Panc1 (cell line): ENCODE data around the gene COL28A1. TPM values are rescaled to one million over a fixed set of nuclear protein-coding genes. Genes with fewer than 3 reads are reported as not detected.

Source experiments
- ATAC-seq: fragments of 200-7000 bp; cut with Tn5 transposase; 2 replicates; pipeline ENCODE4 v1.9.1; 2020; ENCODE audit warnings: mild to moderate bottlenecking, moderate library complexity
- BruUV-seq: library from RNA; stranded (reverse); fragments of 400-500 nt; replicated peaks from 2 replicates; lab custom pipeline; 2021; lab: Mats Ljungman, UMichigan
- CTCF ChIA-PET: fragments of 300-600 bp; sonication (Branson Sonifier 250); formaldehyde crosslinking; loops from one replicate; lab custom pipeline; 2022; ENCODE audit warnings: antibody characterized with exemption; lab: Charles Lee
- POLR2A ChIA-PET: fragments of 300-600 bp; sonication (Branson Sonifier 250); formaldehyde crosslinking; loops from one replicate; lab custom pipeline; 2022; ENCODE audit warnings: antibody characterized with exemption; lab: Charles Lee
- DNase-seq: peaks from one replicate; pipeline ENCODE4 v3.0.0-alpha.2; 2010; ENCODE audit warnings: low read depth, low spot score
- H3K27ac ChIP-seq: 2 replicates; pipeline ENCODE4 v1.5.1; 2011; ENCODE audit warnings: mild to moderate bottlenecking, low read length, inconsistent platforms
- H3K27me3 ChIP-seq: fragments of 200-500 bp; sonication (Bioruptor generic); 2 replicates; pipeline ENCODE4 v1.6.0; 2014; ENCODE audit warnings: low read length, inconsistent platforms; ENCODE audit not compliant: control insufficient read depth, insufficient read depth
- H3K36me3 ChIP-seq: fragments of 200-500 bp; sonication (Bioruptor generic); 2 replicates; pipeline ENCODE4 v1.5.1; 2014; ENCODE audit warnings: inconsistent platforms, mild to moderate bottlenecking, low read length, moderate library complexity; ENCODE audit not compliant: control insufficient read depth, insufficient read depth
- H3K4me1 ChIP-seq: 2 replicates; pipeline ENCODE4 v1.5.1; 2011; ENCODE audit warnings: inconsistent platforms, mild to moderate bottlenecking, low read length, moderate library complexity; ENCODE audit not compliant: control insufficient read depth, insufficient read depth
- H3K4me3 ChIP-seq, 2 experiments: 2 replicates each; pipeline ENCODE4 v1.5.1; 2011 to 2012; ENCODE audit warnings: low read depth in 2 of 2, low read length in 2 of 2, mild to moderate bottlenecking in 2 of 2, inconsistent platforms in 1 of 2, moderate library complexity in 1 of 2
- H3K9me3 ChIP-seq: fragments of 200-500 bp; sonication (Bioruptor generic); 2 replicates; pipeline ENCODE4 v1.5.1; 2014; ENCODE audit warnings: low read depth, mild to moderate bottlenecking, inconsistent platforms, low read length, moderate library complexity; ENCODE audit not compliant: control insufficient read depth, insufficient read depth
- CTCF ChIP-seq: fragments of 450-650 bp; IDR thresholded peaks from 2 replicates; pipeline ENCODE4 v1.5.1; 2017; ENCODE audit warnings: mild to moderate bottlenecking
- POLR2AphosphoS5 ChIP-seq: IDR thresholded peaks from 2 replicates; pipeline ENCODE4 v1.6.1; 2012; ENCODE audit warnings: mild to moderate bottlenecking, low read depth, low read length, moderate library complexity
- REST ChIP-seq, 2 experiments: IDR thresholded peaks; 2 replicates each; pipeline ENCODE4 v1.6.1; 2011 to 2012; ENCODE audit warnings: low read depth in 2 of 2, control low read depth in 1 of 2, low read length in 1 of 2, mild to moderate bottlenecking in 1 of 2, moderate library complexity in 1 of 2; ENCODE audit not compliant: insufficient read depth in 1 of 2
- SIN3A ChIP-seq: IDR thresholded peaks from 2 replicates; pipeline ENCODE4 v1.6.1; 2012; ENCODE audit warnings: low read depth, mild to moderate bottlenecking, low read length, moderate library complexity, borderline replicate concordance; ENCODE audit not compliant: insufficient read depth
- TCF7L2 ChIP-seq: IDR thresholded peaks from 2 replicates; pipeline ENCODE4 v1.6.1; 2011; ENCODE audit warnings: mild to moderate bottlenecking, low read depth, low read length, inconsistent platforms
- in situ Hi-C: cut with HindIII; loops from 2 replicates; pipeline ENCODE4 v1.10.0; 2016; ENCODE audit warnings: low sequenced_read_pairs, low pct_unique_long_range_greater_than_20kb
- intact Hi-C: fragments of 100-400 bp; cut with micrococcal nuclease; formaldehyde crosslinking; loops from one replicate; pipeline ENCODE4 v1.10.0; 2022; ENCODE audit not compliant: unreplicated experiment
- total RNA-seq: library from RNA; stranded (reverse); gene quantifications from one replicate; pipeline ENCODE4 v1.2.1, GENCODE V29; 2021; ENCODE audit not compliant: unreplicated experiment

Gene COL28A1
- total RNA-seq, 1 experiment from 2014 or later: not detected

DNA sequence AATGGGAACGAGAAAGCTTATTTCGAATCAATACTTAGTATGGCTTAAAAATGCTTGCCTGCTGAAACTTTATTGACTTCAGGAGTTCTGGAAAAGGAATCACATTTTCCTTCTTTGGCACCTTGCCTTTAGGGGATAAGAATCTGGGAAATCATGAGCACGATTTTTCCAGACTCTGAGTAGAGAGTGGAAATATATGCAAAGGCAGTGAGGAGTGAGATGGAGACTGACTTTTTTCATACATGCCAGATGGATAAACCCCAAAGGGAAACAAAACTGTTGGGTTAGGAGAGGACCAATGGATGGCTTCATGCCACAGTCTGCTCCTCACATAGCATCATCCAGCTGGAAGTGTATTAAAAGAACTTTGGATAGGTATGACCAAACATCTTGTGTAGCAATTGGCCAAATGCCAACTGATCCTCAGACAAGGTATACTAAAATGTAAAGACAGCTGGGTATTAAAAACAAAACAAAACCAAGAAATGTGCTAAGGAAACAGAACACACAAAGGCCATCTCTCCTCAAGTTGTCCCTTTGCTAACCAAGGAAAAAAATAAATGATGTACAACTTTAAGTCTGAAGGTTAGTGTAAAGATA, 1.7 kb downstream of the COL28A1 start:
- Histone ChIP-seq H3K36me3 (no peaks in the 10 kb centered on the region), H3K27ac (no peak overlapping the region), H3K4me3 (no peak overlapping the region), H3K27me3 (peaks cover 23% of the 10 kb centered on the region; the same call in 1 of the 2 replicates), H3K4me1 (no peaks in the 10 kb centered on the region), H3K9me3 (no peaks in the 10 kb centered on the region)
- ChIA-PET CTCF (no interaction called here), POLR2A (no interaction called here)
- BruUV-seq: no TSS peak
- no peak for TF ChIP-seq REST (IDR thresholded peaks at IDR 0.05; ENCODE audit: insufficient read depth in 1 of 2, low read depth in 2 of 2, low read length in 1 of 2)
- no peak for TF ChIP-seq POLR2AphosphoS5
- no peak for TF ChIP-seq SIN3A
- TF ChIP-seq TCF7L2: no peak
- TF ChIP-seq CTCF: no peak
- no peak for DNase-seq
- in situ Hi-C loops: no loop called here
- ATAC-seq: no peak
- intact Hi-C loops: loop anchor here (10.0 kb wide), 1 partner anchor 559 kb away; no protein-coding TSS in a partner anchor

GRCh38 chr7:7529328-7529727, 6.3 kb downstream of the COL28A1 start:
- Histone ChIP-seq H3K27me3 (peaks cover 9% of the 10 kb centered on the region; the same call in 1 of the 2 replicates), H3K36me3 (no peaks in the 10 kb centered on the region), H3K27ac (no peak overlapping the region), H3K9me3 (no peaks in the 10 kb centered on the region), H3K4me3 (no peak overlapping the region), H3K4me1 (no peaks in the 10 kb centered on the region)
- CTCF ChIA-PET: no interaction called here
- in situ Hi-C loops: no loop called here
- DNase-seq (no peak), ATAC-seq (no peak)
- no TSS peak for BruUV-seq
- POLR2A ChIA-PET: interaction anchor here (0.7 kb wide), 2 partner anchors 16 to 449 kb away, joined by 7 read pairs; no protein-coding TSS in a partner anchor
- no peak for TF ChIP-seq CTCF
- no peak for TF ChIP-seq REST (IDR thresholded peaks at IDR 0.05; ENCODE audit: insufficient read depth in 1 of 2, low read depth in 2 of 2, low read length in 1 of 2)
- no peak for TF ChIP-seq SIN3A
- no peak for TF ChIP-seq POLR2AphosphoS5
- no peak for TF ChIP-seq TCF7L2
- intact Hi-C loops: no loop called here
